ENCODE results near the gene C1orf115.
"Not testable (repeated sequence)": the region's sequence is repeated elsewhere in the genome, so short reads cannot be mapped to it uniquely, and the experiment has no call there.

The C1orf115 gene

GRCh38 chr1:220694866-220695382, 4.8 kb downstream of the C1orf115 start:
- no peak for DNase-seq (ENCODE audit: low spot score)

DNA sequence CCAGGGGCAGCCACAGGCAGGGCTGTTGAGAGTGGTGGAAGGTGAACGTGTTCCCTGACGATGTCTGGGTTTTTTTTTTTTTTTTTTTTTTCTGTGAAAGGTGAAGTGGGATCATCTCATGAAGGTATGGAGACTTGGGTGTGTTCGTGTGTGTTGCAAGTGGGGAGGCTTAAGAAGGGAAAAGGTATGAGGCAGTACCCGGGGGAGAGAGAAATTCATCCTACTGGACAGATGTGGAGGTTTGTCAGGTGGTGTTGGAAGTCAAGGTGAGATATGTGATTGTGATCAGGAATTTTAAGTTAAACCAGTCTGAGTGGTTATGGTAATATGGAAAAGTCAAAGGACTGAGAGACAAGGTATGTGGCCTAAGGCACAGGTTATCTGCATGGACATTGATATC, 5.3 kb downstream of the C1orf115 start:
- no peak for DNase-seq (ENCODE audit: low spot score)

GRCh38 chr1:220696226-220696862, 6.2 kb downstream of the C1orf115 start:
- no peak for DNase-seq (ENCODE audit: low spot score)

GRCh38 chr1:220696863-220697231, 6.7 kb downstream of the C1orf115 start:
- DNase-seq (ENCODE audit: low spot score) = no peak

DNA sequence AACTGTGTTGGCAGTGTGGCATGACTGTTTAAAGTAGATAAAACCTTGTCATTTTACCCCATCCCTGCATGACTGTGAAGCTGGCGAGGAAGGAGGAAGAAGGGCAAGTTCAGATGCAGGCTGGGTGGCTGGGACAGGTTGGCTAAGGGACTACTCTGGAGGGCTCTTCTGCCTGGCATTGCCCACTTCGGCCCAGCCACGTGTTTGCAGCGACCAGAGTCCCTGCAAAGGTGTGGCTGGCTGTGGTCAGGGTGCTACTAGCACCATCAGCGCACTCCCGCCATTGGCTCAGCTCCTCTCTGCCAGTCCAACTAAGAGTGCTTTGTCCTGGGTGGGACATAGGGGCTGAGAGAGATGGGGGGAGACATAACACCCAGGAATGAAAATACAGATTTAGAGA, 7.2 kb downstream of the C1orf115 start:
- no peak for DNase-seq (ENCODE audit: low spot score)

GRCh38 chr1:220698607-220699016, 8.4 kb downstream of the C1orf115 start:
- DNase-seq (ENCODE audit: low spot score) = no peak

DNA sequence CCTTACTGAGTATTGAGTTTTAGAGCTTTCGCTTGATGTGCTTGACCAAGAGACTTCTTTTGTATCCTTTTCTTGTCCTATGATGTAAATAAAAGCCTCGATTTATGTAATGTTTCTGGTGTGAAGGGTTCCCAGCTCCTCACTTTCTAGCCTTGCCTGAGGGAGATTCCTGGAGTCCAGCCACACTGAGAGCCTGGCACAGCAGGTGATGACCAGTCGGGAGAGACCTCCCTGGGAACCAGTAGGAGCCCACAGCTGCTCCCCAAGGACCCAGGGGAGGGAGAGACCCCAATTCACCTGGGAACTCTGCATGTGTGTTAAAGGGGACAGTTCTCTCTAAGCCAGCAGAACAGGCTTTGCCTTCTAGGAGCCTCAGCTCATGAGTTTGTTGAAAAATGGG, 8.9 kb downstream of the C1orf115 start:
- DNase-seq (ENCODE audit: low spot score) = no peak

GRCh38 chr1:220700556-220701179, 10.5 kb downstream of the C1orf115 start:
- no peak for DNase-seq (ENCODE audit: low spot score)

GRCh38 chr1:220701974-220702373, 11.8 kb downstream of the C1orf115 start:
- no peak for DNase-seq (ENCODE audit: low spot score)

GRCh38 chr1:220702733-220703270, 12.6 kb downstream of the C1orf115 start:
- DNase-seq (ENCODE audit: low spot score) = no peak

- DNase-seq (ENCODE audit: low spot score) = no peak
Observed at GRCh38 chr1:220703305-220703704, 13.1 kb downstream of the C1orf115 start.

GRCh38 chr1:220705782-220706181, 15.6 kb downstream of the C1orf115 start:
- no peak for DNase-seq (ENCODE audit: low spot score)

- no peak for DNase-seq (ENCODE audit: low spot score)
Observed at GRCh38 chr1:220706480-220706879, 16.3 kb downstream of the C1orf115 start.

- DNase-seq (ENCODE audit: low spot score) = no peak
Observed at GRCh38 chr1:220707160-220707559, 17.0 kb downstream of the C1orf115 start.

DNA sequence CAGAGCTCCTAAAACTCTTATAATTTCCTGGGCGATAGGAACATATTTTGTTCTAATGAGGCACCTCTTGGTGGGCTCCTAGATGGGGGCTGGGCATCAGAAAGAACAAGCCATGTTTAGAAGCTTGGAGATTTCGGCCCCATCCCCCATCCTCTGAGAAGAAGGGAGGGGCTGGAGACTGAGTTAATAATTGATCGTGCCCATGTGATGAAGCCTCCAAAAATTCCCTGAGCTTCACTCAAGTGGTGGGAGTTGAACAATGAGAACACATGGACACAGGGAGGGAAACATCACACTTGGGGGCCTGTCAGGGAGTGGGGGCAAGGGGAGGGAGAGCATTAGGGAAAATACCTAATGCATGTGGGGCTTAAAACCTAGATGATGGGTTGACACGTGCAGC, 18.1 kb downstream of the C1orf115 start:
- DNase-seq (ENCODE audit: low spot score) = no peak

- no peak for DNase-seq (ENCODE audit: low spot score)
Observed at GRCh38 chr1:220708936-220709801, 19.0 kb downstream of the C1orf115 start.

GRCh38 chr1:220710333-220710732, 20.2 kb downstream of the C1orf115 start:
- no peak for DNase-seq (ENCODE audit: low spot score)

- no peak for DNase-seq (ENCODE audit: low spot score)
Observed at GRCh38 chr1:220711056-220711809, 21.1 kb downstream of the C1orf115 start.

- DNase-seq (ENCODE audit: low spot score) = not testable (repeated sequence)
Observed at GRCh38 chr1:220715986-220716385, 25.8 kb downstream of the C1orf115 start.

GRCh38 chr1:220717800-220718640, 27.9 kb downstream of the C1orf115 start:
- no peak for DNase-seq (ENCODE audit: low spot score)

GRCh38 chr1:220721266-220721665, 31.1 kb downstream of the C1orf115 start:
- DNase-seq (ENCODE audit: low spot score) = not testable (repeated sequence)

Data from AG08396 (cell line).